Measurements from ENCODE around the gene PERM1.
"Not testable (repeated sequence)": the region's sequence is repeated elsewhere in the genome, so short reads cannot be mapped to it uniquely, and the experiment has no call there.

Gene PERM1, protein sequence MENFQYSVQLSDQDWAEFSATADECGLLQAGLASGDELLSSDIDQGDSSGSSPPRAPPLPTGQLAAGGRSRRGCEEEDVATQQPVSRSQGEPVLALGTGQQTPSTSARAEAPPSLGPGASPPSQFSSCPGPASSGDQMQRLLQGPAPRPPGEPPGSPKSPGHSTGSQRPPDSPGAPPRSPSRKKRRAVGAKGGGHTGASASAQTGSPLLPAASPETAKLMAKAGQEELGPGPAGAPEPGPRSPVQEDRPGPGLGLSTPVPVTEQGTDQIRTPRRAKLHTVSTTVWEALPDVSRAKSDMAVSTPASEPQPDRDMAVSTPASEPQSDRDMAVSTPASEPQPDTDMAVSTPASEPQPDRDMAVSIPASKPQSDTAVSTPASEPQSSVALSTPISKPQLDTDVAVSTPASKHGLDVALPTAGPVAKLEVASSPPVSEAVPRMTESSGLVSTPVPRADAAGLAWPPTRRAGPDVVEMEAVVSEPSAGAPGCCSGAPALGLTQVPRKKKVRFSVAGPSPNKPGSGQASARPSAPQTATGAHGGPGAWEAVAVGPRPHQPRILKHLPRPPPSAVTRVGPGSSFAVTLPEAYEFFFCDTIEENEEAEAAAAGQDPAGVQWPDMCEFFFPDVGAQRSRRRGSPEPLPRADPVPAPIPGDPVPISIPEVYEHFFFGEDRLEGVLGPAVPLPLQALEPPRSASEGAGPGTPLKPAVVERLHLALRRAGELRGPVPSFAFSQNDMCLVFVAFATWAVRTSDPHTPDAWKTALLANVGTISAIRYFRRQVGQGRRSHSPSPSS

DNA sequence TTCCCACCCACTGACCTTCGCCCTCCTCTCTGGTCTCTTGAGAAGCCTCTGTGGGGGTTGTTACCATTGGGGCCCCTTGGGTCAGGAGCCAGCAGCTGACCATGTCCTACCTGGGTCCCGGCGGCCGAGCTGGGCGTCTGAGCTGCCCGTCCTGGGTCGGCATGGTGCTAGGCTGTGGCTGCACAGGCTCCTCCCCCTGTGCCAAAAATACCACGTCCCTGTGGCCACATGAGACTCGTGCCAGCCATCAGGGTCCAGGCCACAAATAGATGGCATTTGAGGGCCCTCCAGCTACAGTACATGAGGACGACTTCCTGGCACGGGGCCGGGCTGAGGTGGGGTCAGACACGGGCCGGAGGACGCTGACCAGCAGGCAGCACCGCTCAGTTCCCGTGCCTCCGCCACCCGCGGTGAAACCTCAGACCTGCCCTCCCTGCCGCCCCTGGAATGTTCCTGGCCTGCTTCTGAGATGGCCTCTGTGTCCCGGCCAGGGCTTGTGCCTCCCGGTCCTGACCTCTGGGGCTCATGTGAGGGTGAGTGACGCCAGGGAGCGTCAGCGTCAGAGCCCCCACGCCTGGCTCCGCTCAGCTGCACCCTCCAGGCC, at the start of gene PERM1:
PERM1 (minus strand) TSS at position 139 of the 604 bp plus-strand sequence. CDS start 1,064 bp downstream, outside the sequence.
- DNase-seq (ENCODE audit: low read depth): no peak
- TF ChIP-seq, protein P1, sequence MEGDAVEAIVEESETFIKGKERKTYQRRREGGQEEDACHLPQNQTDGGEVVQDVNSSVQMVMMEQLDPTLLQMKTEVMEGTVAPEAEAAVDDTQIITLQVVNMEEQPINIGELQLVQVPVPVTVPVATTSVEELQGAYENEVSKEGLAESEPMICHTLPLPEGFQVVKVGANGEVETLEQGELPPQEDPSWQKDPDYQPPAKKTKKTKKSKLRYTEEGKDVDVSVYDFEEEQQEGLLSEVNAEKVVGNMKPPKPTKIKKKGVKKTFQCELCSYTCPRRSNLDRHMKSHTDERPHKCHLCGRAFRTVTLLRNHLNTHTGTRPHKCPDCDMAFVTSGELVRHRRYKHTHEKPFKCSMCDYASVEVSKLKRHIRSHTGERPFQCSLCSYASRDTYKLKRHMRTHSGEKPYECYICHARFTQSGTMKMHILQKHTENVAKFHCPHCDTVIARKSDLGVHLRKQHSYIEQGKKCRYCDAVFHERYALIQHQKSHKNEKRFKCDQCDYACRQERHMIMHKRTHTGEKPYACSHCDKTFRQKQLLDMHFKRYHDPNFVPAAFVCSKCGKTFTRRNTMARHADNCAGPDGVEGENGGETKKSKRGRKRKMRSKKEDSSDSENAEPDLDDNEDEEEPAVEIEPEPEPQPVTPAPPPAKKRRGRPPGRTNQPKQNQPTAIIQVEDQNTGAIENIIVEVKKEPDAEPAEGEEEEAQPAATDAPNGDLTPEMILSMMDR (IDR thresholded peaks at IDR 0.05; ENCODE audit: low read depth, low read length, missing control alignments): no peak
- no peak within 1 kb of the TSS for H3K4me3 ChIP-seq (ENCODE audit: low read depth, low read length)

GRCh38 chr1:1030867-1031658, 49.2 kb upstream of the PERM1 start:
- H3K4me3 ChIP-seq (ENCODE audit: low read depth, low read length); DNase-seq (ENCODE audit: low read depth): not testable (repeated sequence)

- no peak overlapping the region for H3K4me3 ChIP-seq (ENCODE audit: low read depth, low read length)
- TF ChIP-seq, protein P1 (IDR thresholded peaks at IDR 0.05; ENCODE audit: low read depth, low read length, missing control alignments): no peak
Measured at GRCh38 chr1:1027791-1028190, 45.9 kb upstream of the PERM1 start.

DNA sequence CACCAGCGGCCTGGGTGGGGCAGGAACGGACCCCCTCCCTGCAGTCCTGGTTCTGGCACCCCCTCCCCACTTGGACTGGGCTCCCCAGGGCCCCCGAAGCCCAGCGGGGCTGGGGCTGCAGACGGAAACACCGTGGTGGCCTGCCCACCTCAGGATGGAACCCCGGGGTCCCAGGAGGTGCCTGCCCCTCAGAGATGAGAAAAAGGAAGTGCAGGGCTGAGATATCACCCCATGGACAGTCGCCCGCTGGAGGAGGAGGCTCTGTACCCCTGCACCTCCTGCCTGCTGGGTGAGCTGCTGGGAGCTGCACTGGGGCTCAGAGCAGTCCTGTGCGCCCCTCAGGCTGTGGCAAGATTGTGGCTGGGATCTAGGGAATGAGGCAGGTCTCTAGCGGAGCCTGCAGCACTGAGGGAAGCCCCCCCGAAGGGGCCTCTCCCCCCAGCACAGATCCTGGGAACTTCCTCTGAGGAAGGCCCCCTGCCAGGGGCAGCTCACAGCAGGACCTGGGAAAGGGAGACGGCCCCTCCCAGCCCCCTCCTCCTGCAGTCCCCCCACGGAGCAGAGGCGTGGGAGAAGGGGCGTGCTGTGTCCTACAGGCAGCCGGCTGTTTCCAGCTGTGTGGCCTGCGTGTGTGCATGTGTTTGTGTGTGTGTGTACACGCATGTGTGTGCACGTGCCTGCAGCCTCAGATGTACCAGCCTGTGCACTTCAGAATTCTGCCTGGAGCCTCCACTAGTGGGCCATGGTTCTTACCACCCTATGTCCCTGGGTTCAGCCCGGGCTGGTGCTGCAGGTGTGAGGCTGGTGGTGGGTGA, 44.9 kb upstream of the PERM1 start:
- no peak overlapping the region for H3K4me3 ChIP-seq (ENCODE audit: low read depth, low read length)
- DNase-seq (ENCODE audit: low read depth): no peak
- TF ChIP-seq, protein P1 (IDR thresholded peaks at IDR 0.05; ENCODE audit: low read depth, low read length, missing control alignments): no peak

More at GRCh38 chr1:1027791-1028190, 45.9 kb upstream of the PERM1 start:
- DNase-seq (ENCODE audit: low read depth): no peak

GRCh38 chr1:1025730-1026129, 43.8 kb upstream of the PERM1 start:
- H3K4me3 ChIP-seq (ENCODE audit: low read depth, low read length): no peak overlapping the region
- DNase-seq (ENCODE audit: low read depth): no peak
- TF ChIP-seq, protein P1 (IDR thresholded peaks at IDR 0.05; ENCODE audit: low read depth, low read length, missing control alignments): no peak

DNA sequence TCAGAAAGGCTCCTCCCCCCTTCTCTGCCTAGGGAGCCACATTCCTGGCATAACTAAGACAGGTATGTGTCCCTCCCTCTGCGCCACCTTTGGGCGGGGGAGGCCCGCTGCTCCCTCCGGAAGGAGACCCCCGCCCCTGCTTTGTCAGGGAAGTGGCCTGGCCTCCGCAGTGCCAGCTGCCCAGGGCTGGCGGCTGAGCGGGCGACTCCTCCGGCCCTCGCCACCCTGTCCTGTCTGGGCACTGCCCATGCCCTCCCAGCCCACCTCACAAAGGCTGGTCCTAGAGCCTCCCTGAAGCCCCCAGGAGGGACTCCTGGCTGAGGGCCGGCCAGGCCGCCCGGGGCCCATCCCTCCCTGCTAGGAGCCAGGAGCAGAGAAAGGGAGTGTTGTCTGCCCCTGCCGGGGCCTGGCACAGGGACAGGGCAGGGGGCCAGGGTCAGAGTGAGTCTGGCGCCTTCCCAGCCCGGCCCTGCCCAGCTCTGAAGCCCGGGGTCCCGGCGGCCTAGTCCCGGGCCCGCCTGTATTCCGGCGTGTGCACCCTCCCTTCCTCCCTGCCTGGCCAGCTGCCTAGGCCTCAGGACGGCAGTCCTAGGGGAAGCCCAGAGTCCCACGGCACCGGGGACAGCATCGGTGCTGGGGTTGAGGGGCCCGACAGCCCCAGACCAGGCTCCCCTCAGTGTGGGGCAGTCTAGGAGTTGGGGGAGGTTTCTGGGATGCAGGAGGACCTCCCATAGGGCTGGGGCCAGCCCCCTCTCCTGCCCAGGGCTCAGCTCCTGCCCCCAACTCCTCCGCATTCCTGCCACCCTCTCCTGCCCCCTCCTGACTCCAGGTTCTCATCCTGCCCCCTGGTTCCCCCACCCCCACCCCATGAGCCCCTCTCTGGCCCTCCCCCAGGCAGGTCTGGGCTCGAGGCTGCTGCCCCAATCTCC, 43.1 kb upstream of the PERM1 start:
- DNase-seq (ENCODE audit: low read depth): no peak
- TF ChIP-seq, protein P1 (IDR thresholded peaks at IDR 0.05; ENCODE audit: low read depth, low read length, missing control alignments): no peak
- H3K4me3 ChIP-seq (ENCODE audit: low read depth, low read length): no peak overlapping the region

Measured in GM12864 (cell line).